GM23248 (cell line): ENCODE data around the gene RBM10. TPM values are rescaled to one million over a fixed set of nuclear protein-coding genes. Genes with fewer than 3 reads are reported as not detected.

ENCODE experiments used
- DNase-seq: peaks from one replicate; pipeline ENCODE4 v3.0.0-alpha.2; 2015
- H2AFZ ChIP-seq: fragments of 200-600 bp; sonication (generic); 2 replicates; pipeline ENCODE4 v1.6.1; 2016; ENCODE audit warnings: antibody characterized with exemption
- H3F3A ChIP-seq: fragments of 200-600 bp; sonication (generic); 2 replicates; pipeline ENCODE4 v1.6.1; 2016; ENCODE audit warnings: mild to moderate bottlenecking, antibody characterized with exemption, mixed run types; ENCODE audit not compliant: insufficient read depth
- H3K27ac ChIP-seq: fragments of 200-600 bp; sonication (generic); 2 replicates; pipeline ENCODE4 v1.5.1; 2016; ENCODE audit warnings: mild to moderate bottlenecking
- H3K27me3 ChIP-seq: fragments of 200-600 bp; sonication (generic); replicated peaks from 2 replicates; pipeline ENCODE4 v1.6.1; 2016; ENCODE audit warnings: mild to moderate bottlenecking; ENCODE audit not compliant: insufficient read depth
- H3K36me3 ChIP-seq: fragments of 200-600 bp; sonication (generic); 2 replicates; pipeline ENCODE4 v1.6.1; 2016; ENCODE audit warnings: low read depth, mild to moderate bottlenecking
- H3K4me1 ChIP-seq: fragments of 200-600 bp; sonication (generic); 2 replicates; pipeline ENCODE4 v1.6.1; 2016; ENCODE audit warnings: mild to moderate bottlenecking; ENCODE audit not compliant: insufficient read depth
- H3K4me2 ChIP-seq: fragments of 200-600 bp; sonication (generic); one replicate; pipeline ENCODE4 v1.6.1; 2016; ENCODE audit warnings: mild to moderate bottlenecking; ENCODE audit not compliant: unreplicated experiment
- H3K4me3 ChIP-seq: fragments of 200-600 bp; sonication (generic); 2 replicates; pipeline ENCODE4 v1.5.1; 2016; ENCODE audit warnings: mild to moderate bottlenecking
- H3K79me2 ChIP-seq: fragments of 200-600 bp; sonication (generic); 2 replicates; pipeline ENCODE4 v1.6.1; 2016; ENCODE audit warnings: mild to moderate bottlenecking; ENCODE audit not compliant: insufficient read depth
- H3K9ac ChIP-seq: fragments of 200-600 bp; sonication (generic); 2 replicates; pipeline ENCODE4 v1.6.1; 2016; ENCODE audit warnings: mild to moderate bottlenecking
- H3K9me2 ChIP-seq: fragments of 200-600 bp; sonication (generic); 2 replicates; pipeline ENCODE4 v1.6.1; 2016; ENCODE audit warnings: mixed run types, mild to moderate bottlenecking, moderate library complexity; ENCODE audit not compliant: insufficient read depth
- H3K9me3 ChIP-seq: fragments of 200-600 bp; sonication (generic); one replicate; pipeline ENCODE4 v1.6.1; 2017; ENCODE audit warnings: low read depth
- H4K20me1 ChIP-seq: fragments of 200-600 bp; sonication (generic); 2 replicates; pipeline ENCODE4 v1.6.0; 2016; ENCODE audit not compliant: insufficient read depth
- EZH2 ChIP-seq: fragments of 200-600 bp; sonication (generic); IDR thresholded peaks from 2 replicates; pipeline ENCODE4 v1.6.1; 2018; ENCODE audit warnings: antibody characterized with exemption, mild to moderate bottlenecking; ENCODE audit not compliant: insufficient read depth, poor library complexity, severe bottlenecking
- EZH2phosphoT487 ChIP-seq: fragments of 200-600 bp; sonication (generic); IDR thresholded peaks from 2 replicates; pipeline ENCODE4 v1.6.1; 2018; ENCODE audit warnings: antibody characterized with exemption, moderate library complexity, mild to moderate bottlenecking, low read depth; ENCODE audit not compliant: insufficient read depth
- WGBS, 2 experiments: methylation state at CpG; one replicate each; pipeline ENCODE4 v1.1.6; 2015 to 2017; ENCODE audit warnings: low lambda C conversion rate in 2 of 2, low coverage in 1 of 2; ENCODE audit errors: missing lambda C conversion rate in 2 of 2; 5-methylcytosine and 5-hydroxymethylcytosine counted together
- in situ Hi-C: fragments of 300-500 bp; cut with MboI; formaldehyde crosslinking; loops from 2 replicates; pipeline ENCODE4 v1.15.0; 2020
- polyA plus RNA-seq: library from polyadenylated mRNA; unstranded; fragments of >200 nt; fragmentation: Nextera tagmentation; extraction: Ambion mirVana; gene quantifications from 2 replicates; pipeline ENCODE4 v1.2.1, GENCODE V29; 2016
- total RNA-seq: library from RNA; depleted of rRNA; stranded (reverse); fragments of >200 nt; shearing (Covaris generic); gene quantifications from 2 replicates; pipeline ENCODE4 v1.2.3, GENCODE V29; 2014

The RBM10 gene
- total and polyA plus RNA-seq, 2 experiments from 2014 or later: 30.6 to 40.1 TPM

- TF ChIP-seq EZH2 (no peak), EZH2phosphoT487 (no peak)
- H3K9me3 ChIP-seq: no peaks in the 10 kb centered on the region
- in situ Hi-C loops: no loop called here
- peak overlapping the region; percentile 97 for H3K4me3 ChIP-seq
- peak overlapping the region; percentile 100; the same call in 1 of the 2 replicates for H3K9ac ChIP-seq
- DNase-seq: no peak
- peaks cover 79% of the 10 kb centered on the region for H3K79me2 ChIP-seq
- no peak overlapping the region for H2AFZ ChIP-seq
- H3K27ac ChIP-seq: no peak overlapping the region
- no peaks in the 10 kb centered on the region for H3K36me3 ChIP-seq
- H3K9me2 ChIP-seq: no peaks in the 10 kb centered on the region
- H3K4me2 ChIP-seq: no peak overlapping the region
- H3K4me1 ChIP-seq: no peaks in the 10 kb centered on the region; the same call in none of the 2 replicates
- H3K27me3 ChIP-seq: no peaks in the 10 kb centered on the region
- H4K20me1 ChIP-seq: no peaks in the 10 kb centered on the region; the same call in 1 of the 2 replicates
- H3F3A ChIP-seq: no peaks in the 10 kb centered on the region
- WGBS, 2 experiments: 95% methylated on average over 8 to 11 of the region's 12 CpGs
Measured at GRCh38 chrX:47146936-47147859, 2.2 kb downstream of the RBM10 start.

GRCh38 chrX:47148946-47149345 is 3.9 kb downstream of the RBM10 start:
- no peaks in the 10 kb centered on the region for H3K9me3 ChIP-seq
- peaks cover 88% of the 10 kb centered on the region for H3K79me2 ChIP-seq
- H3K9me2 ChIP-seq: no peaks in the 10 kb centered on the region
- 50% methylated on average over 2 of the region's 2 CpGs for WGBS, 2 experiments
- in situ Hi-C loops: no loop called here
- H4K20me1 ChIP-seq: no peaks in the 10 kb centered on the region; the same call in 1 of the 2 replicates
- H2AFZ ChIP-seq: no peak overlapping the region
- TF ChIP-seq EZH2 (no peak), EZH2phosphoT487 (no peak)
- H3K9ac ChIP-seq: 0 out of 2 replicates have a peak overlapping the region, but pooled peaks have one; percentile 10
- H3F3A ChIP-seq: no peaks in the 10 kb centered on the region
- H3K4me2 ChIP-seq: no peak overlapping the region
- no peak overlapping the region for H3K4me3 ChIP-seq
- no peaks in the 10 kb centered on the region for H3K27me3 ChIP-seq
- H3K4me1 ChIP-seq: no peaks in the 10 kb centered on the region; the same call in 1 of the 2 replicates
- 0 out of 2 replicates have a peak, but pooled peaks cover 6% of the 10 kb centered on the region for H3K36me3 ChIP-seq
- DNase-seq: peak; percentile 62
- peak overlapping the region; percentile 51 for H3K27ac ChIP-seq

GRCh38 chrX:47151435-47151834 is 6.4 kb downstream of the RBM10 start:
- Histone ChIP-seq H3F3A (no peaks in the 10 kb centered on the region), H3K27ac (no peak overlapping the region), H3K9me3 (no peaks in the 10 kb centered on the region), H3K36me3 (0 out of 2 replicates have a peak, but pooled peaks cover 6% of the 10 kb centered on the region), H4K20me1 (no peaks in the 10 kb centered on the region; the same call in 1 of the 2 replicates), H3K4me1 (no peaks in the 10 kb centered on the region; the same call in 1 of the 2 replicates), H3K9me2 (no peaks in the 10 kb centered on the region), H2AFZ (no peak overlapping the region), H3K4me2 (no peak overlapping the region), H3K9ac (no peak overlapping the region), H3K79me2 (peaks cover 96% of the 10 kb centered on the region), H3K27me3 (no peaks in the 10 kb centered on the region), H3K4me3 (no peak overlapping the region)
- DNase-seq: no peak
- in situ Hi-C loops: no loop called here
- TF ChIP-seq EZH2phosphoT487 (no peak), EZH2 (no peak)

DNA sequence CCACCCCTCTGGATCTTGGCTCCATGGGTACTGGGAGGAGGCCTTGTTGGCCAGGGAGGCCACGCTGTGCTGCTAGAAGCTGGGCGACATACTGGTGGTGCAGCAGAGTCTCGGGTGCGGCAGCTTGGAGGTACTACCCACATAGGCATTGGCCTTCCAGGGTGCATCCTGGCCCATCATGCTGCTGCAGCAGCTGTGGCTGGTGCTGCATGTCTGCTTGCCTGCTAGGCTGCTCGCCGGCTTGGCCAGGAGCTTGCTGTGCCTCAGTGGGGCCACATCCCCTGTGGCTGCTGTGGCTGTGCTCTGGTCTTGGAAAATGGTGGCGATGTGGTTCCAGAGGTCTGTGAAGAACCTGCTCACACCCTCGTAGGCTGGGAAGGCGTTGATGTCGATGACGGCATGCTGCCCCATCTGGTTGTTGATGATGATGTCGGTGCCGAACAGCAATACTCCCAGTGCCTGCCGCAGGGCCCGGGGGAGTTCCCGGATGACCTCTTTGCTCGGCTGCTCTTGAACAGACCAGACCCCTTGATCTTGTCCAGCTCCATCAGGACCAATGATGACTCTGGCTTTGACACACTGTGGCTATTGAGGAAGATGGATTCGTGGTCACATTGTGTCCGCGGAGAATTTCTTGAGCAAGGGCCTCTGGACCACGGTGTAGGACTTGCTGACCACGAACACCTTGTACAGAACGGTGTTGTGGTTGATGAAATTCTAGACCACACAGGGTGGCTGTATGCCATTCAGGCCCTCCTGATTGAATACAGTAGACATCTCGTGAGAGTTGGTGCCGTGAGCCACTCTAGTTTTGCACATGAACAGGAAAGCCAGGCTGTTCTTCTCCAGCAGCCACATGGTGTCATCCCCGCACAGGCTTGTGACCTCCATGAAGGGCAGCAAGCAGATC is 11.8 kb downstream of the RBM10 start:
- no peak overlapping the region for H3K4me3 ChIP-seq
- H3K9me2 ChIP-seq: no peaks in the 10 kb centered on the region
- WGBS, 2 experiments: 95 to 96% methylated on average over 18 to 20 of the region's 26 CpGs
- H3K27ac ChIP-seq: no peak overlapping the region
- in situ Hi-C loops: no loop called here
- H3F3A ChIP-seq: no peaks in the 10 kb centered on the region
- H3K9ac ChIP-seq: no peak overlapping the region
- no peak overlapping the region for H3K4me2 ChIP-seq
- no peaks in the 10 kb centered on the region for H3K9me3 ChIP-seq
- H4K20me1 ChIP-seq: no peaks in the 10 kb centered on the region; the same call in 1 of the 2 replicates
- no peak for DNase-seq
- H3K79me2 ChIP-seq: peaks cover 100% of the 10 kb centered on the region
- H2AFZ ChIP-seq: no peak overlapping the region
- H3K4me1 ChIP-seq: peaks cover 3% of the 10 kb centered on the region; the same call in 1 of the 2 replicates
- H3K27me3 ChIP-seq: no peaks in the 10 kb centered on the region
- TF ChIP-seq EZH2 (no peak), EZH2phosphoT487 (no peak)
- 0 out of 2 replicates have a peak, but pooled peaks cover 6% of the 10 kb centered on the region for H3K36me3 ChIP-seq
